GM21529 (cell line): ENCODE results near the gene RPP40.
"Not testable (repeated sequence)": the region's sequence is repeated elsewhere in the genome, so short reads cannot be mapped to it uniquely, and the experiment has no call there.

Experiments
- ATAC-seq: cut with Tn5 transposase; IDR thresholded peaks from one replicate; pipeline ENCODE4 v1.9.1; 2021; ENCODE audit not compliant: unreplicated experiment

The RPP40 gene

GRCh38 chr6:5020142-5020541, 16.3 kb upstream of the RPP40 start:
- ATAC-seq: no peak

GRCh38 chr6:5014072-5014561, 10.3 kb upstream of the RPP40 start:
- ATAC-seq: no peak

DNA sequence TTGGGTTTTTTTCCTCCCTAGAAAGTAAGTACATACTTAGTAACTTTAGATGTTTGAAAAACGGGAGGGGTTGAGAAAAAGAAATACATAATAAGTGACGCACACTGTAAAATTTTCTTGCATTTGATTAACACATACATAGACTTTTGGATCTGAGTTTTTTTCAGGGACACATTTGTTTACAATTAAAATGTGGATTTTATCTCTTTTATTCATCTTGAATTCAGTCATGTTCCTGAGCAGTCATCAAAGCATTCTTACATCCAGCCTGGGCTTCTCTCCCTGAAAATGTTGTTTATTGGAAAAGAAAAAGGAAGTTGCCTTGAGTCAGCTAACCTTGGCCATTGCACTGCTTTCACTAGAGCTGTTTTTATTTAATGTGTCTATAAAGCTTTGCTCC, 8.7 kb upstream of the RPP40 start:
- no peak for ATAC-seq

DNA sequence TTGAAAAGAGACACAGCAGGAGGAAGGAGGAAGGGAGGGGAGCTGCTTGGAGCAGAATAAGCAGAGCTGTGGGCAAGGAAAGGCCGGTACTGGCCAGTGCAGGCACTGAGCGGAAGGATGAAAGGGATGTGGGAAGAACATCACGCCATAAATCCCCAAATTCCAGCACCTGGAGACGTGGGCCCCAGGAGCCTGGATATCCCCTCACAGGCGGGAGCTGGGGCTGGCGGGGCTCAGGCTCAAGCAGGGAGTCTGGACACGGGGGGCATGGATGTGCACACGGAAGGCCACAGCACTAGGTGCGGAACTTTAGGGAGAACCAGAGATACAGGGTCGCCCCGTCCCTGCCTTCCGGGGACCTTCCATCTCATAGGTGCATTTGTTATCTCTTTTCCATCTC, 7.5 kb upstream of the RPP40 start:
- no peak for ATAC-seq

- no peak for ATAC-seq
Observed at GRCh38 chr6:5007531-5007930, 3.7 kb upstream of the RPP40 start.

DNA sequence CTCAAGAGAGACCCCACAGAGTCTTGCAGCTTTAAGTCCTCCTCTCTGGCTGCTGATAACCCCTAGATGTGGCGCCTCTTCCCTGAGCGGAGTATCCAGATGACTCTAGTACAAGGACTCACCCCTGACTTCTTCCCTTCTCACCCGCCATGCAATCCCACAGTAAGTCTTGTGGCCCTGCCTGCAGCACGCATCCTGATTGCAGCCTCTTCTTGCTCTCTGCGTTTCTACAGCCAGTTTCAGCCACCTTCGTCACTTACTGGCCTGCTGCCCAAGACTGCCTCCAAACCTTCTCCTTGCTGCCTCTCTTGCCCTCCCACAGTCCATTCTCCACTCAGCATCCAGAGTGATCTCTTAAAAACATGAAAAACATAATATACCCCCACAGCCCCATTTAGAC, 2.4 kb upstream of the RPP40 start:
- ATAC-seq: no peak

- not testable (repeated sequence) for ATAC-seq
Observed at GRCh38 chr6:5005038-5005433, 1.2 kb upstream of the RPP40 start.

DNA sequence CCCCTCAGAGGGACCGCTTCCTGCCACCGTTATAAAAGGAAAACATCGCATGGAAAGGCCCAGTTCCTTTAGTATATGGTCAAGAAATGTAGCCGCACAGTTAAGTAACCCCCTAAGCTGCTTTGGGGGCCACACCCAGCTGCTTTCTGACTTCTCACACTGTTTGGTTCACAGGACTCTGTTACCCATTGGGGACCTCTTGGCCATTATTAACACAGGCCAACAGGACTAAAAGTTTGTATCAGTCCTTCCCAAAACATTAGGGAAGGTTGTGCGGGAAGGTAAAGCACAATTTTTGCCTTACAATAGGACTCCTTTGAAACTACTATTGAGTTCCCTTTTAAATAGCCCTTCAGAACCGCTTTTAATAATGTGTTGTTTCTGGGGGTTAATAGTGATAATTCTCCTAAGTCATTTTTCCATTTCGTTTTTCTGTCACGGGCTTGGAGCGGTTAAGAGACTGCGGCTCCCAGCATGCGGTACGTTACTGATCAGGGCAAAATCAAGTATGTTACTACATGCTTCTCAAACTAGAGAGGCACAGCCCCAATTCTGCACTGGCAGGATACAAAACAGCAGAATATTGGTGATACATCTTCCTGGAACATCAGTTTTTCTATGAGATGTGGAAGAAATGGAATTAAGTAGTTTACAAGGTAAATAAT, 668 bp upstream of the RPP40 start:
- ATAC-seq: peak; percentile 2

DNA sequence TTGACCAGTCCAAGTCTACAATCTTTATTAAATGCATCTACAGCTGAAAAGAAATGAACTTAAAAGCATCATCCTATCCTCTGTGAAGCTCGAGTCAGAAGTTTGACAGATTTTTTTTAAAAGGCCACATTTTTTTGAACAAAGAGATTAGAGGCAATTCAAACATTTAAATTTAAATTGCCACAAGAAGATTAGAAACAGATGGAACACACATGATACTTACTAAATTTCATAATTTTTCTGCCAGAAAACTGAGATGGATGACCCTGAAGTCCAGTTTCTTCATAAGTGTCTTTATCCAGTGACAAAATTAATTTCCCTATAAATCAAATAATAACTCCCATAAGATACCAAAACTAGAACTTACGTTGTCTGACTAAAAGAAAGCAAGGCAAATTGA, 4.3 kb downstream of the RPP40 start:
- ATAC-seq: no peak

- ATAC-seq: no peak
Observed at GRCh38 chr6:4997862-4998261, 6.0 kb downstream of the RPP40 start.

GRCh38 chr6:4994741-4995140, 9.1 kb downstream of the RPP40 start:
- no peak for ATAC-seq

DNA sequence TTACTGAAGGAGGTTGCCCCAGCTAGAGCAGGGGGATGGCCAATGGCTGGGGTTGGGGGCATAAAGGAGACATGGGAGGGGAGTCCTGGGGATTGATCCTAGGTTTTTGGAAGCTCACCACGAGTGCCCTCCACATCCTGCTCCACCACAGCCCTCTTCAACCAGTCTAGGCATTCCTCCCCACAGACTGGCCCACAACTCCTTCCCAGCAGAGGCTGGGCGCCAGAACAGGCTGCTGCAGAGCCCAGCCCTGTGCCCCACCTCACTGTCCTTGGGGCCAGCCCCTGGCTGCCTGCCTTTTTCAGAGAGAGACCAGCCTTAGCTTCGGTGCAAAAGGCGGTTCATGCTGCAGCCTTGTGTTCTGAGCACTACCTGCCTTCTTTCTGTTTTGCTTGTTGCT, 16.4 kb downstream of the RPP40 start:
- no peak for ATAC-seq

DNA sequence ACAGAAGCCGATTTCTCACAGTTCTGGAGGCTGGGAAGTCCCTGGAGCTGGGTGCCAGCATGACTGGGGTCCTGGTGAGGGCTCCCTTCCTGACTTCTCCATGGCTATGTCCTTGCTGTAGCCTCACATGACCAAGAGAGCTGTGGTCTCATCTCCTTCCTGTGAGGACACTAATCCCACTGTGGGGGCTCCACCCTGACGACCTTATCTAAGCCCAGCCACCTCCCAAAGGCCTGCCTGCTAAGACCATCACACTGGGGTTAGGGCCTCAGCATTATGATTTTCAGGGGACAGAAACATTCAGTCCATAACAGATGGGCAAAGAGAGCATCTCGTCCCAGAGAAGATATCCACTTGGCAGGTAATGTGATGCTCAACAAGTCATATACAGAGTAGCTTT, 16.8 kb downstream of the RPP40 start:
- no peak for ATAC-seq

DNA sequence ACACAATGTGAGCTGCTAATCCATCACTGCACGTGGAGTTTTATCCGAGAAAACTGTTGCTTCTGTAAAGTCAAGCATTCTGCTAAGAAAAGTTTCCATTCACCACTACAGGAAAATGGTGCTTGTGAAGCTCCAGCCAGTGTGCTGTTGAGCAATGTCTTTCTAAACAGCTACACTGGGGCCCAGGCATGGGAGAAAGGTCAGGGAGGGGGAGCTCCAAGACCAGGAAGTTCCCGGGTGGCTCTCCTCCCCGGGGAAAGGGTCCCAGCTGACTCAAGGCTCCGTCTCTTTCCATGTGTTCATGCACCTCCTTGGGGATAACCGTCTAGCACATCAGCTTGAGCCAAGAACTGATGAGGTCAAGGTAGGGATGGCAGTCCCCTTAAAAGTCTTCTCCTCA, 20.5 kb downstream of the RPP40 start:
- ATAC-seq: no peak

- ATAC-seq: no peak
Observed at GRCh38 chr6:4981761-4982160, 22.1 kb downstream of the RPP40 start.

- ATAC-seq: no peak
Observed at GRCh38 chr6:4979426-4979825, 24.4 kb downstream of the RPP40 start.

DNA sequence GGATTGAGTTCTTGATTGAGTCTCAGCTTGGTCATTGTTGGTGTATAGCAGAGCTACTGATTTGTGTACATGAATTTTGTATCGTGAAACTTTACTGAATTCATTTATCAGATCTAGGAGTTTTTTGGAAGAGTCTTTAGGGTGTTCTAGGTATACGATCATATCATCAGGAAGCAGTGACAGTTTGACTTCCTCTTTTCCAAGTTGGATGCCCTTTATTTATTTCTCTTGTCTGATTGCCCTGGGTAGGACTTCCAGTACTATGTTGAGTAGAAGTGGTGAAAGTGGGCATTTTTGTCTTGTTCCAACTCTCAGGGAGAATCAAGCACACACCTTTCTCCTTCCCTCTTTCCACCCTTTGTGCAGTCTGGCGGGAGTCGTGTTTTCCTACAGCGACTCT, 26.4 kb downstream of the RPP40 start:
- ATAC-seq: no peak

DNA sequence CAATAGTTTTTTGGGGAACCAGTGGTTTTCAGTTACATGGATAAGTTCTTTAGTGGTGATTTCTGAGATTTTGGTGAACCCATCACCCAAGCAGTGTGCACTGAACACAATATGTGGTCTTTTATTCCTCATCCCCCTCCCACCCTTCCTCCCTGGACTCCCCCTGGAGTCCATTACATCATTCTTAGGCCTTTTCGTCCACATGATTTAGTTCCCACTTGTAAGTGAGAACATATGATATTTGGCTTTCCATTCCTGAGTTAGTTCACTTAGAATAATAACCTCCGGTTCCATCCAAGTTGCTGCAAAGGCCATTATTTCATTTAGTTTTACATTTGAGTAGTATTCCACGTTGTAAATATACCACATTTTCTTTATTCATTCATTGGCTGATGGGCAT, 28.3 kb downstream of the RPP40 start:
- ATAC-seq: no peak

DNA sequence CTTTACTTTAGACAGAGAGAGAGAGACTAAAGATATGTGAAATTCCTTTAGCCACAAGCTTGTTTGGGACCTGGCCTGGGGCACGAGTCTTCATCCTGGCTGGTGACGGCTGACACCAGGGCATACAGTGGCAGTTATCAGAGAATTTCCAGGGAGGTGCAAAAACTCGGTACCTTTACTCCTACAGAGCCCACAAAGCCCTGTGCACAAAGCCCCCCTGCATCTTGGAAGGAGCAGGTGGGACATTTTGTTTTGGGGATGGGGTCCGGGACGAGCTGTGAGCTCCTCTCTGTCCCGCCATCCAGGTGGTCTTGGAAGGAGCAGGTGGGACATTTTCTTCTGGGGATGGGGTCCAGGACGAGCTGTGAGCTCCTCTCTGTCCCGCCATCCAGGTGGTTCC, 28.9 kb downstream of the RPP40 start:
- no peak for ATAC-seq

DNA sequence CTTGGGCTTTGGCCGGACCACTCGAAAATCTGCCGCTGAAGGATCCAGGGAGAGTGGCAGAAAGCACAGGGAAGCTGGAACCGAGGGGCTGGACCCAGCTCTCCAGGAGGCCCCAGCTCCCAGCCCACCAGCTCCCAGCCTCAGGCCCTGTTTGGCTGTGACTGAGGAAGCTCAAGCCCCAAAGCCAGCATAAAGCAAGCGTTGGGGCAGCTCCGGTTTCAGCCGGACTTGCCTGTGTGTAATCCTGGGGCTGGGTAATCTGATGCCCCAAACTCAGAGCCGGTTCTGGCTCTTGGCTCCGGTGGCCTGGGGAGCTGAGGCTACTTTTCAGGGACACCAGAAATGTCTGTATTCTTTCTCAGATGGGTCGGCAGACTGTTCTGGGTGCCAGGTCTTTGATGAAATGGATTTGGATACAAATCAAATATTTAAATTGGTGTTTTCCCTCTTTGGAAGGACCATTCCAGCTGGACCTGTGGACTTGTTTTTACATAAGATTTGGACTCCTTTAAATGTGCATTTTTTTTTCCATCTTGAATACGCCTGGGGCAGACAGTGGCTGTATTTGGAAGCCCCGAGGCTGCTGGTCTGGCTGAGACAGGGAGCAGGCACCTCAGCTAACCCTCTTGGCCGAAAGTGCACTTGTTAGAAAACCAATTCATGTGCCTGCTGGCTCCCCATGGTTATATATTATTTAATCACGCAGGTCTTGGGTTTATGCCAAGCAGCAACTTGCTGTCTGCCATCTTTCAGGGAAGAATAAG, 29.7 kb downstream of the RPP40 start:
- ATAC-seq: no peak

DNA sequence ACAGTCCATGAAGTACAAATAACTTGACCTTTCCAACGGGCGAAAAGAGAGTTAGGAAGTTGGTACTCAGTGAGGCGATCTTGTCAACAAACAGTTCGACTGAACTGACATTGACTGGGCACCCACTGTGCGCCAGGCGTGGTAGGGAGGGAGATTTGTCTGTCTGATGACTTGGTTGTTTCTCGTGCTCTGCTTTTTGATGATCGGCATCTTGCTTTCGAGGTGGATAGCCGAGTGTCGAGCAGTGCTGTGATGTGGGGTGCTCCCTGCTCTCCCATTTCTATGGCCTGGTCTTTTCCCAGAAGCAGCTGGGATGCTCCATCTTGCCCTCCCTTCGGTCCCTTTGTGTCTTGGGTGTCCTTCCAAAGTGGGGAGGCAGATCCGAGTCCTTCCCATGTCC, 30.4 kb downstream of the RPP40 start:
- no peak for ATAC-seq

DNA sequence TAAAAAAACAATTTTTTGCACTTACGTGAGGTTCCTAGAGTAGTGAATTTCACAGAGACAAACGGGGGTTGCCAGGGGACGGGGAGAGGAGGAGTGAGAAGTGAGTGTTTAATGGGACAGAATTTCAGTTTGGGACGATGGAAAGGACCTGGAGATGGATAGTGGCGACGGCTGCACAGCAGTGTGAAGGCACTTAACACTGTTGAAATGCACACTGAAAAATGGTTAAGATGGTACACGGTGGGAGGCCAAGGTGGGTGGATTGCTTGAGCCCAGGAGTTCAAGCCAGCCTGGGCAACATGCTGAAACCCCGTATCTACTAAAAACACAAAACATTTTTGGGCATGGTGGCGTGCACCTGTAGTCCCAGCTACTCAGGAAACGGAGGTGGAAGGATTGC, 31.4 kb downstream of the RPP40 start:
- ATAC-seq: no peak

DNA sequence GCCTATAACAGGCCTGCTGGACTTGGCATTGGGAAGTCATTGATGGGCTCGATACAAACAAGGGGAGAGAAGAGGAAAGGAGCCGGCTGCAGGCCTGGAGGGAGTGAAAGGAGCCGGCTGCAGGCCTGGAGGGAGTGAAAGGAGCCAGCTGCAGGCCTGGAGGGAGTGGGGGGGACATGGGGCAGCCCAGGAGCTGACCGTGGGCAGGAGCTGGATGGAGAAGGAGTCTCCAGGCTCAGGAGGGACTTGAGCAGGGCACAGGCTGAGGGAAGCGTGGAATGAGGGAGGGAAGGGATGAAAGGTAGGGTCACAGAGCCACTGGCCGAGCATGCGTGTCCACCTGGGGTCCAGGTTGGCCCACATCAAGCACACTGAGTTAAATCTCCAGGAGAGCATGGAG, 32.0 kb downstream of the RPP40 start:
- no peak for ATAC-seq
